ENCODE results near the gene HTR1E. TPM values are rescaled to one million over a fixed set of nuclear protein-coding genes. Genes with fewer than 3 reads are reported as not detected.

Gene HTR1E
- total and polyA plus RNA-seq, 10 of the 15 experiments (the other 5 are each of a cell fraction or from before 2014, with no cell fraction given): not detected

DNA sequence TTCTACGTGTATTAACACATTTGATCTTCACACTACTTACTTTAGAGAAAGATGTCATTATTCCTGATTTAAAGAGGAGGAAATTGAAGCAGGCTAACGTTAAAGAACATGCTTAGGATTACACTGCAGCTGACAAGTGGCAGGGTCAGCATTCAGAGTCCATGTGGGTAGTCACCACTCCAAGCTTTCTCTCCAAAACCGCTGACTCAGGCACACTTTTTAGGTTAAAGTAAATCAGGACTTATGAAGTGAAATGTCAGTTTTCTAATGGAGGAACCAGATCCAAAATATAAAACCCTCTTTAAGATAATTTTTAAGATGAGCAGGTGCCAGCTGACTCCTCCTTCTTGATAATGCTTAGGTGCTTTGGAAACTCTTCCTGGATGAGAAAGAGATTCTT is 75.4 kb downstream of the HTR1E start (continued):
- TF ChIP-seq TCF7 (IDR thresholded peaks at IDR 0.05; ENCODE audit: borderline replicate concordance) (no peak), ZNF207 (IDR thresholded peaks at IDR 0.05; ENCODE audit: borderline replicate concordance) (no peak), SMARCA5 (IDR thresholded peaks at IDR 0.05) (no peak)
- TF ChIP-seq, protein P1, sequence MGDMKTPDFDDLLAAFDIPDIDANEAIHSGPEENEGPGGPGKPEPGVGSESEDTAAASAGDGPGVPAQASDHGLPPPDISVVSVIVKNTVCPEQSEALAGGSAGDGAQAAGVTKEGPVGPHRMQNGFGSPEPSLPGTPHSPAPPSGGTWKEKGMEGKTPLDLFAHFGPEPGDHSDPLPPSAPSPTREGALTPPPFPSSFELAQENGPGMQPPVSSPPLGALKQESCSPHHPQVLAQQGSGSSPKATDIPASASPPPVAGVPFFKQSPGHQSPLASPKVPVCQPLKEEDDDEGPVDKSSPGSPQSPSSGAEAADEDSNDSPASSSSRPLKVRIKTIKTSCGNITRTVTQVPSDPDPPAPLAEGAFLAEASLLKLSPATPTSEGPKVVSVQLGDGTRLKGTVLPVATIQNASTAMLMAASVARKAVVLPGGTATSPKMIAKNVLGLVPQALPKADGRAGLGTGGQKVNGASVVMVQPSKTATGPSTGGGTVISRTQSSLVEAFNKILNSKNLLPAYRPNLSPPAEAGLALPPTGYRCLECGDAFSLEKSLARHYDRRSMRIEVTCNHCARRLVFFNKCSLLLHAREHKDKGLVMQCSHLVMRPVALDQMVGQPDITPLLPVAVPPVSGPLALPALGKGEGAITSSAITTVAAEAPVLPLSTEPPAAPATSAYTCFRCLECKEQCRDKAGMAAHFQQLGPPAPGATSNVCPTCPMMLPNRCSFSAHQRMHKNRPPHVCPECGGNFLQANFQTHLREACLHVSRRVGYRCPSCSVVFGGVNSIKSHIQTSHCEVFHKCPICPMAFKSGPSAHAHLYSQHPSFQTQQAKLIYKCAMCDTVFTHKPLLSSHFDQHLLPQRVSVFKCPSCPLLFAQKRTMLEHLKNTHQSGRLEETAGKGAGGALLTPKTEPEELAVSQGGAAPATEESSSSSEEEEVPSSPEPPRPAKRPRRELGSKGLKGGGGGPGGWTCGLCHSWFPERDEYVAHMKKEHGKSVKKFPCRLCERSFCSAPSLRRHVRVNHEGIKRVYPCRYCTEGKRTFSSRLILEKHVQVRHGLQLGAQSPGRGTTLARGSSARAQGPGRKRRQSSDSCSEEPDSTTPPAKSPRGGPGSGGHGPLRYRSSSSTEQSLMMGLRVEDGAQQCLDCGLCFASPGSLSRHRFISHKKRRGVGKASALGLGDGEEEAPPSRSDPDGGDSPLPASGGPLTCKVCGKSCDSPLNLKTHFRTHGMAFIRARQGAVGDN (IDR thresholded peaks at IDR 0.05): no peak

DNA sequence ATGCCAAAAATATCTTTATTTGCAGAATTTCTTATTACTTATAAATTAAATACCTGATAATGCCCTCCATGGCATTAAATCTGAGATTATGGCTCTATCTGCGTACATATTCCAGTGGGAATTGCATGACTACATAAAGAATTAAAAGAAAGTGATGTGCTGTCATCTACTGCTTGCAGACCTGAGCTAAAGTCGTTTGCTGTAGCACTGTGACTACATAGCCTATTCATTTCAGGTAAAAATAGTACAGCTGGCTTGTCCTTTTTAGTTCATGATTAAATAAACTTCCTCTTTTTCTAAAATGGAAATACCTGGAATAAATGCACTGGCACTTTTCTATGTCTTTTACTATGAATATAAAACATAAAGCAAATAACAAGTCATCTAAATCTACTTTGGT is 79.4 kb downstream of the HTR1E start:
- Histone ChIP-seq H3K4me2 (ENCODE audit: control insufficient read depth, insufficient read depth) (no peak overlapping the region), H3K9me3 (replicated peaks; ENCODE audit: control insufficient read depth, insufficient read depth, low read length) (no peaks in the 10 kb centered on the region; the same call in 2 of the 3 replicates), H3K4me1 (ENCODE audit: control insufficient read depth, insufficient read depth, low read length) (no peaks in the 10 kb centered on the region), H3K36me3 (ENCODE audit: control insufficient read depth in 2 of 2, insufficient read depth in 2 of 2, low read length in 1 of 2) (no peaks in the 10 kb centered on the region), H3K9ac (ENCODE audit: control insufficient read depth, insufficient read depth, low read length) (no peak overlapping the region), H3K79me2 (ENCODE audit: control insufficient read depth, insufficient read depth, low read length) (no peaks in the 10 kb centered on the region), H3K27me3 (replicated peaks in 1 of 2; ENCODE audit: control insufficient read depth in 2 of 2, insufficient read depth in 2 of 2, low read length in 1 of 2) (no peaks in the 10 kb centered on the region), H3K27ac (ENCODE audit: control insufficient read depth, insufficient read depth) (no peak overlapping the region), H3K4me3 (no peak overlapping the region), H4K20me1 (ENCODE audit: control insufficient read depth, insufficient read depth) (no peaks in the 10 kb centered on the region), H2AFZ (ENCODE audit: control insufficient read depth, low read depth, low read length) (no peak overlapping the region)
- ChIA-PET SMC1A (ENCODE audit: uncharacterized antibody, unreplicated experiment) (no interaction called here), POLR2A (no interaction called here), CTCF (no interaction called here), RAD21 (ENCODE audit: unreplicated experiment) (no interaction called here)
- no peak for FAIRE-seq
- DNase-seq (ENCODE audit: low read depth, low spot score): no peak
- ATAC-seq: no peak
- in situ Hi-C loops (cut with MboI) (no loop called here), intact Hi-C loops (cut with micrococcal nuclease; ENCODE audit: unreplicated experiment) (no loop called here)
- WGBS (ENCODE audit: insufficient coverage, insufficient replicate concordance, low lambda C conversion rate, missing lambda C conversion rate): 0% methylated on average over 2 of the region's 2 CpGs
- no TSS peak for BruUV-seq (replicated peaks)
- TF ChIP-seq GATAD2B (conservative IDR thresholded peaks at IDR 0.05; ENCODE audit: low read depth) (no peak), MTA3 (IDR thresholded peaks at IDR 0.05; ENCODE audit: borderline replicate concordance, low read length) (no peak), CBFB (IDR thresholded peaks at IDR 0.05; ENCODE audit: low read depth) (no peak), MTA2 (IDR thresholded peaks at IDR 0.05; ENCODE audit: low read depth) (no peak), PML (IDR thresholded peaks at IDR 0.05; ENCODE audit: low read length) (no peak), RUNX3 (IDR thresholded peaks at IDR 0.05; ENCODE audit: low read length) (no peak), RB1 (IDR thresholded peaks at IDR 0.05; ENCODE audit: borderline replicate concordance) (no peak)
- TF ChIP-seq, protein P2, sequence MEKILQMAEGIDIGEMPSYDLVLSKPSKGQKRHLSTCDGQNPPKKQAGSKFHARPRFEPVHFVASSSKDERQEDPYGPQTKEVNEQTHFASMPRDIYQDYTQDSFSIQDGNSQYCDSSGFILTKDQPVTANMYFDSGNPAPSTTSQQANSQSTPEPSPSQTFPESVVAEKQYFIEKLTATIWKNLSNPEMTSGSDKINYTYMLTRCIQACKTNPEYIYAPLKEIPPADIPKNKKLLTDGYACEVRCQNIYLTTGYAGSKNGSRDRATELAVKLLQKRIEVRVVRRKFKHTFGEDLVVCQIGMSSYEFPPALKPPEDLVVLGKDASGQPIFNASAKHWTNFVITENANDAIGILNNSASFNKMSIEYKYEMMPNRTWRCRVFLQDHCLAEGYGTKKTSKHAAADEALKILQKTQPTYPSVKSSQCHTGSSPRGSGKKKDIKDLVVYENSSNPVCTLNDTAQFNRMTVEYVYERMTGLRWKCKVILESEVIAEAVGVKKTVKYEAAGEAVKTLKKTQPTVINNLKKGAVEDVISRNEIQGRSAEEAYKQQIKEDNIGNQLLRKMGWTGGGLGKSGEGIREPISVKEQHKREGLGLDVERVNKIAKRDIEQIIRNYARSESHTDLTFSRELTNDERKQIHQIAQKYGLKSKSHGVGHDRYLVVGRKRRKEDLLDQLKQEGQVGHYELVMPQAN (conservative IDR thresholded peaks at IDR 0.05): no peak

Measured in GM12878 (cell line).